GM21619 (cell line): ENCODE data around the gene CHD5.

Experiments
- ATAC-seq: cut with Tn5 transposase; IDR thresholded peaks from one replicate; pipeline ENCODE4 v1.9.1; 2021; ENCODE audit not compliant: unreplicated experiment

CHD5 gene

GRCh38 chr1:6174621-6175410 lies 5.3 kb downstream of the CHD5 start:
- ATAC-seq = no peak

GRCh38 chr1:6172549-6172948 lies 7.6 kb downstream of the CHD5 start:
- ATAC-seq = no peak

DNA sequence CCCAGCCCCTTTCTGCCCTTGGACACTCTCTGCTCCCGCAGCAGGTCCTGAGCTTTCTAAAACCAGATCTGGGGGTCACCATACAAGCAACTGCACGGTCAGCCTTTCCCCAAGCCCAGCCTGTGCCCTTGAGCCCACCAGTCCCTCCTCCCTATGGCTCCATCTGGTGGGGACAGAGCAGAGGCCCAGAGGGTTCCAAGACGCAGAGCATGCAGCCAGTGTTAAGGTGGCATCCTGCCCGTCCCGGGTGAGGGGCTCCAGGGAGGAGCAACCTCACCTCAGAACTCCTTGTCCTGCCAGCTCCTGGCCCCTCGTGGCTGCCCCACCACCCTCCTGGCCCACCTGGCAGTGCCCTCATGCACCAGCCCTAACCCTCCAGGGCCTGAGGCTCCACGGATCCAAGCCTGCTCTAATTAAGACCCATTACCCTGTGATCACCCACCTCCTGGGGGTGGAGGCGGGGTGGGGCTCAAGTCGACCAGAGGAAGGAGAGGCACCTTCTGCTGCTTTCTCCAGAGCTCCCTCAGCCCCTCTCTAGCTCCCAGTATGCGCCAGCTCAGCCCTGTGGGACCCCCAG lies 8.5 kb downstream of the CHD5 start:
- no peak for ATAC-seq

DNA sequence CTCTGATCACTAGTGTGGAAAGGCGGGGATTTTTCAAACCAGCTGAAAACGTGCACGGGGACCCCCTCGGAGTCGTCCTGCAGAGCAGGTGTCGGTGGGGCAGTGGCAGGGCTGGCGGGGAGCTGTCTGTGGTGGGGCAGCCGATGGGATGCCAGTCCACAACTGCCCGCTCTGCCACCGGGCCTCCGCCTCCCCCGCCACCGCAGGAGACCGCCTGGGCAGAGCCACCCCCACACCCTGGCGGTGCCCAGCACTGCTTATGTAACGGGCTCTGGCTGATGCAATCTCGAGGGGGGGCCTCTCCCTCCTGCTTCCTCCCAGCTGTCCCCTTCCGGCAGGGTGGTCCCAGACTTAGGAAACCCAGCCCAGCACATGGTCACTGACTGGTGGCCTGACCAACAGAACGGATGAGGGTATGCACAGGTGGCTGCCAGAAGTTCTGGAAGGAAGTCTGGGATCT lies 9.3 kb downstream of the CHD5 start:
- ATAC-seq = no peak

GRCh38 chr1:6170116-6170741 lies 9.9 kb downstream of the CHD5 start:
- ATAC-seq = no peak

DNA sequence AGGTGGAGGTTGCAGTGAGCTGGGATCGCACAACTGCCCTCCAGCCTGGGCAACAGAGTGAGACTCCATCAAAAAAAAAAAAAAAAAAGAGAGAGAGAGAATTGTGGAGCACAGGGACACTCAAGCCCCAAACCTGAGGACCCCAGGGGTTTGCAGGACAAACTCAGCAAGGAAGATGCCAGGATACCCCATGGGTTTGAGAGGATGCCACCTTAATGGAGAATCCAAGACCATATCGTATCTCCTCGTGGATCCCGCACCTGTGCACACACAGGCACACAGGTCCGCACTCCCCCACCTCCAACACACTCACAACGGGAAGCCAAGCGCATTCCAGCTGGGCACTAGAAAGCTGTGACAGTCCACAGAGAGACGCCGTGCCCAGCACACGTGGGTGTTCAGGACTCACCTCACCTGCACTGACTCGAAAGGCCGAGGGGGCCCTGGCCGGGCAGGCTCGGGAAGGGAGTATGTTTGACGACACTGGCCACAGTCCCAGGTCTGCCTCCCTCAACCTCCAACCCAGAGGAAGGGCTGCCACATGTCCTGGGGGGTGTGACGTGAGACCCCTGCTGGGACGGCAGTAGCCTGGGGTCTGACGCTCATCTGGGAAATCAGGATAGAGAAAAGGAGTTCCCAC lies 11.1 kb downstream of the CHD5 start:
- ATAC-seq = no peak

DNA sequence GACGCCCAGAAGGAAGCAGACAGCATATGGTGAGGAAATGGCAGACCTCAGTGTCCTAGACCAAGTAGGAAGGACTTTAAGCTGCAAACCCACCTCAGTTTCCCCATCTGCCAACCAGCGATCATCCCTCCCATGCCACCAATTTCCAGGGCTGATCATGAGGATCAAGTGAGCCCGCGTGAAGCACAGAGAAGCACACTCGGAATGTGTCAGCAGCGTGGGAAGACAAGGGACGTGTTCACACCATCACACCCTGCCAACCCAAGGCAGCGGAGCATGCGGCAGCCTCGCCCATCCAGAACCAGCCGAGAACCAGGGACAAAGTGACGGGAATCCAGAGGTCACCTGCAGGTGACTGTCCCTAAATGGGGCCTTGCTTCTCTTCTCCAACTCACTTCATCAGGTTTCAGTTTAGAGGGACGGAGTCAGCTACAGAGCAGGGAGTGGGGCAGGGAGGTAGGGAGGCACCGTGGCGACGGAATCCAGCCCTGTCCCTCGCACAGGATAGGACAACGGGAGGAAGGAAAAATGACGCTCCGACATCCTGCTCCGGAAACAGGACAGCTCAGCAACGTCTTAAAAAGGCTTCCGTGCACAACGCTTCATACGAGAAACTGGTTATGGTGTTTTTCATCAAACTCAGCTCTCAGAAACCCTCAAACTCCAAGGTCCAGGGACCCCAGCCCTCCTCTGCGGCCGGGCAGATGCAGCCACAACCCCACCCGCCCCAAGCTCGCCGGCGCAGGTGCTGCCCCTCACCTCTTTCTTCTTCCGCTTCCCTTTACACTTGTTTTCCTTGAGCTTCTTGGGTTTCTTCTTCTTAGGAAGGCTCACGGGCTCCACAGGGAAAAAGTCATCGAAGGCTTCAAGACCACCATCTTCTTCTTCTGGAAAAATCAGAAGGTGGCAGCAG lies 12.5 kb downstream of the CHD5 start:
- ATAC-seq = no peak

- ATAC-seq = no peak
These were observed 13.3 kb downstream of the CHD5 start for GRCh38 chr1:6166655-6167390.

GRCh38 chr1:6166221-6166620 lies 13.9 kb downstream of the CHD5 start:
- no peak for ATAC-seq

- ATAC-seq = no peak
These were observed 14.6 kb downstream of the CHD5 start for GRCh38 chr1:6165441-6165985.

GRCh38 chr1:6165027-6165426 lies 15.1 kb downstream of the CHD5 start:
- ATAC-seq = no peak

DNA sequence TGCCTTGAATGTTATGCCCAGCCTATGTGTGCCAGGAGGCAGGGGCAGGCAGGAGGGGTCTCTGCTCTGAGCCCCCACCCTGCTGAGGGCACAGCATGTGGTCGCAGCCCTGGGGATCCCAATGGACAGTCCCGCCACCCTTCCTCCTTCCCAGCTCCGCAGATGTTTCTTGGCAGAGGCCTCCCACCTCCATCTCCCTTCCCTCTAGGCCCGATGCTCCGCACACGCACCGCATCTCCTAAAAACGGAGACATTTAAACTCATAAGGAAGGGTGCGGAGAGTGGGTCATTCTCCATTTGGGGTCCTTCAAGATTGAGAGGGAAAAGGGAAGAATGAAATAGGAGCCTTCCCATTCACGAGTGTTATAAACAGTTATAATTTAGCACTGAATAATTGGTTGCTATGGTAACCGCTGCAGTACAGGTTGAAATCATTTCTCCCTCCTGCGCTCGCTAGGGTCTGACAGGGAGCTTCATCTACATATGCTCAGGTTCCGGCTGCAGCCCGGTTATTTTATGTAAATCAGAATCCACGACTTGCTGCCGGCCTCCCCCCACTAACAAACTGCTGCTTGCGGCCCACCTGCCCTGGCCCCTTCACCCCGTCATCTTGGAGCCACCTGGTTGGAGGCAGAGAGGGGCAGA lies 16.0 kb downstream of the CHD5 start:
- no peak for ATAC-seq

DNA sequence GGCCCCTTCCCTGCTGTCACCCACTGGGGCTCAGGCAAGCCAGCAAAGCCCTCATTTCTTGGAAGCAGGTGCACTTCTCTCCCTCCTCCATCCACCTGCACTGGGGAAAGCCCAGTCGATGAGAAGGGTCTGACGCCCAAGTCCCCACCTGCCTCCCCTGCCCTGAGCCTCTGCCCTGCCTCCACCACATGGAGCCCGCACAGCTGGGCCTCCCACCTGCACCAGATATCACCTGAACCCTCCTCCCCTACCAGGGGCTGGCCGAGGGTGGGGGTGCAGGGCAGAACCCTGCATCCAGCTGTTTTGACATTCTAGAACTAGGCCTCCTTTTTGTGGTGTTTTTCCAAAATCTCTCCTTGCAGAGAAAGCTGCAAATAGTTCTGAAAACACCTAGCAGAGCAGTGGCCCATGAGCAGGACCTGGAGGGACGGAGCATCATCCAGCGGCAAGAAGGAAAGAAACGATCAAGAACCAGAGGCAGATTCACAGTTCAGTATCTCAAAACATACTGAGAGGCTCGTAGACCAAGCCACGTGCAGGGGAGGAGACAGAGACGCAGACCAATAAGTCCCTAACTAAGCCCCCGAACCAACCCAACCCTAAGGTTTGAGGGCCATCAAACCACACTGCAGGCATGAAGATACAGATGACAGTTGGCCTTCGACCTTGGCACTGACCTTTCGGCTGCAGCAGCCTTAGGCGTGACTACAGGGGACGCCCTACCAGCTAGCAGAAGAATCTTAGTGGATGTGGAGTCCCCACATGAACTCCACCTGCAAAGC lies 16.7 kb downstream of the CHD5 start:
- ATAC-seq = no peak

DNA sequence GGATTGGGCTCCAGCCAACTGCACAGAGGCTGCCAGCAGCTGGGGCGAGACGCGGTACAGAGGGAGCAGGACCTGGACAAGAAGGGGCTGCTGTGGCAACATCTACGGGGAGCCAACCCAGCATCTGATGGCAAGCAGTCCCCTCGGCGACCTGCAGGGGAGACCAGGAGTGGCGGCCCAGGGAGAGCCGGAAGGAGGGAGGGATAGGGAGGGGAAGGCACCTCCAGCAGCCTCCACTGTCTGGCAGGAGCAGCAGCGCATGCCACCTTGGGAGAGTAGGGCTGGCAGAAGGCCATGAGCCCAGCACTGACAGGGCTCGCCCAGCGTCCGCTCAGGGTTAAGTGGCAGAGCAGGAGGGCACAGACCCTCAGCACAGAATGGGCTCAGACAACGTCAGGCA lies 17.3 kb downstream of the CHD5 start:
- ATAC-seq = no peak

DNA sequence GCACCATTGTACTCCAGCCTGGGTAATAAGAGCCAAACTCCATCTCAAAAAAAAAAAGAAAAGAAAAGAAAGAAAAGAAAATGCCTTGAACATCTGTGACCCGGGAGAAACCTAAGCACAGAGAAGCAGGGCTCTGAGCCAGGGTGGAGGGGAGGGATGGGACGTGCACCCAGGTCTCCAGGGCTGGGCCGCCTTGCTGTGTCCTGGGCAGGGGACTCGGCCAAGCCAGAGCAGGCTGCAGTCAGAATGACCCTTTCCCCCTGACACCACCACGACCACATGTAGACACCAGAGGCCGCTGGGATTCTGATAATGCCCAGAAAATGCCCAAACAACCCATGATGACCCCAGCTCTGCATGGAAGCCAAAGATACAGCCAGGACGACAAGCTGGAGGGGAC lies 17.8 kb downstream of the CHD5 start:
- no peak for ATAC-seq

DNA sequence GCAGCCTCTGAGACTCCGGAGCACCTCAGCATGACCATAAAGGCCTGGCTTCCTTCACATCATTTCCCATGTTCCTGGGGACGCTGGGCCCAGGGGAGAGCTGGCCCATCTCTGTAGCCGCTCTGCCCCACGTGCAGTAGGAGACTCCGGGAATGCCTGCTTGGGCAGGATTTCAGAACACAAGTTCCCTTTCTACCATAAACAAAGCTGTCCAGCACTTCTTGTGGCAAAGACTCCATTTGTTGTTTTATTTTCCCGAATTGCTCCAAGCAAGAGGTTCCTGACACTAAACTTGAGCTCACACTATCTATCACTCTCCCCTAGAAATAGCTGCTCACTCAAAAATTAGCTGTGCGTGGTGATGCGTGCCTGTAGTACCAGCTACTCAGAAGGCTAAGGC lies 21.9 kb downstream of the CHD5 start:
- no peak for ATAC-seq

- no peak for ATAC-seq
These were observed 22.5 kb downstream of the CHD5 start for GRCh38 chr1:6157528-6158174.

DNA sequence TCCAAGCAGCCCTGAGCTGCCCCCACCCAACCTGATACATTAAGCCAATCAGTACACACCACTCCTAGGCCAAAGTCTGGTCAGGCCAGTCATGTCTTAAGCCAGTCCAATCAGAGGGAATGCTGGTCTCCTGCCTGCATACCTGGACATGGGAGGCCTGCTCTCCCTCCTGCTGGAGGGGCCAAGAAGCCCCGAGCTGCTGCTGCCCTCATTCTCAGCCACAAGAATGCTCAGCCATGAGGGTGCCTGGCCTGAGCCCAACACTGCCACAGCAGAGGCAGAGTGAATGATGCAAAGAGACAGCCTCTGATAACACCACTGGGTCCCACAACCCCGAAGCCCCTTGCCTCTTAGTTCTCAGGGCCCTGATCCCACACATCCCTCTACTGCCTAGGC lies 23.0 kb downstream of the CHD5 start:
- ATAC-seq = no peak
